GM21529 (cell line): ENCODE results near the gene HJURP.
"Not testable (repeated sequence)": the region's sequence is repeated elsewhere in the genome, so short reads cannot be mapped to it uniquely, and the experiment has no call there.

Source experiments
- ATAC-seq: cut with Tn5 transposase; IDR thresholded peaks from one replicate; pipeline ENCODE4 v1.9.1; 2021; ENCODE audit not compliant: unreplicated experiment

Gene HJURP, protein sequence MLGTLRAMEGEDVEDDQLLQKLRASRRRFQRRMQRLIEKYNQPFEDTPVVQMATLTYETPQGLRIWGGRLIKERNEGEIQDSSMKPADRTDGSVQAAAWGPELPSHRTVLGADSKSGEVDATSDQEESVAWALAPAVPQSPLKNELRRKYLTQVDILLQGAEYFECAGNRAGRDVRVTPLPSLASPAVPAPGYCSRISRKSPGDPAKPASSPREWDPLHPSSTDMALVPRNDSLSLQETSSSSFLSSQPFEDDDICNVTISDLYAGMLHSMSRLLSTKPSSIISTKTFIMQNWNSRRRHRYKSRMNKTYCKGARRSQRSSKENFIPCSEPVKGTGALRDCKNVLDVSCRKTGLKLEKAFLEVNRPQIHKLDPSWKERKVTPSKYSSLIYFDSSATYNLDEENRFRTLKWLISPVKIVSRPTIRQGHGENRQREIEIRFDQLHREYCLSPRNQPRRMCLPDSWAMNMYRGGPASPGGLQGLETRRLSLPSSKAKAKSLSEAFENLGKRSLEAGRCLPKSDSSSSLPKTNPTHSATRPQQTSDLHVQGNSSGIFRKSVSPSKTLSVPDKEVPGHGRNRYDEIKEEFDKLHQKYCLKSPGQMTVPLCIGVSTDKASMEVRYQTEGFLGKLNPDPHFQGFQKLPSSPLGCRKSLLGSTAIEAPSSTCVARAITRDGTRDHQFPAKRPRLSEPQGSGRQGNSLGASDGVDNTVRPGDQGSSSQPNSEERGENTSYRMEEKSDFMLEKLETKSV

DNA sequence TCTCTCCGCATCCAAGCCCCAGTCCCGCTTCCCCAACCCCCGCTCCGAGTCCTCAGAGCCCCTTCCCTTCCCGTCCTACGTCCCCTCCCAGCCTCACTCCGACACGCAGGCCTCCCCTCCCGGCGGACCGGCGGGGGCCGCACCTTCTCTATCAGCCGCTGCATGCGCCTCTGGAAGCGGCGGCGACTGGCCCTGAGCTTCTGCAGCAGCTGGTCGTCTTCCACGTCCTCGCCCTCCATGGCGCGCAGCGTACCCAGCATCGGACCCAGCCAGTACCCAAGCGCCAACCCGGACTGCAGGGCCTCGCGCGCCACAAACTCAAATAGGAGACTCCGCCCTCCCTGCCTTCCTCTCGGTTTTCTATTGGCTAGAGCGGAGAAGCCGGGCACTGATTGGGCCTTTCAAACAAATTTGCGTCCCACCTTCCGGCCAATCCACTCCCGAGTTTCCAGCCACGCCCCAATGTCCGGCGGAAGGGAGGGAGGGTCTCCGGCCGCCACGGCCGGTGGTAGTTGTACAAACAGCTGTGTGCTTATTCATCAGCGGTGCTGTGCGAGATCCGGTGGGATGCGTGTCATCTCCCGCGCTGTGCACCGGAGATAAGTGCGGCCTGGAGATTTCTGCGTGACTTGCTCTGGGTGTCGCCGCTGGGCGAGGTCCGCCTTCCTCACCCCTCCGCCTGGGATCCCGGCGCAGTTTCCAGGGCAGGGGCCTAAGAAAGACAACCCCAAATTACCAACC is at the start of gene HJURP:
Gene HJURP, minus strand, starts transcription at position 295 of the 741 bp plus-strand sequence. Its CDS starts 35 bp downstream, at position 260.
- ATAC-seq: peak; percentile 99

DNA sequence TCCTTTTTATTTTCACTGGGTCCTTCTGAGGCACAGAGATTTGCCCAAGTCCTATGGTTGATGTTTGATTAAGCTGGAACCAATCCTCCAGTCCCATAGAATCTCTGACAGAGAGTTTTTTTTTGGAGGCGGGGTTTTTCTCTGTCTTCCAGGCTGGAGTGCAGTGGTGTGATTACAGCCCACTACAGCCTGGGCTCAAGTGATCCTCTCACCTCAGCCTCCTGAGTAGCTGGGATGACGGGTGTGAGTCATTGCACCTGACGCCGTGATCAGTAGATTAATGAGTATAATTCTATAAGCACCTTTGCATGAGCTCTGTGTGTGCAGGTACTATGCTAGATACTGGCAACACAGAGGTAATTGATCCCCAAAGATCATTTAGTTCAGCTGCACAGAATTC is 47.5 kb upstream of the HJURP start:
- no peak for ATAC-seq

DNA sequence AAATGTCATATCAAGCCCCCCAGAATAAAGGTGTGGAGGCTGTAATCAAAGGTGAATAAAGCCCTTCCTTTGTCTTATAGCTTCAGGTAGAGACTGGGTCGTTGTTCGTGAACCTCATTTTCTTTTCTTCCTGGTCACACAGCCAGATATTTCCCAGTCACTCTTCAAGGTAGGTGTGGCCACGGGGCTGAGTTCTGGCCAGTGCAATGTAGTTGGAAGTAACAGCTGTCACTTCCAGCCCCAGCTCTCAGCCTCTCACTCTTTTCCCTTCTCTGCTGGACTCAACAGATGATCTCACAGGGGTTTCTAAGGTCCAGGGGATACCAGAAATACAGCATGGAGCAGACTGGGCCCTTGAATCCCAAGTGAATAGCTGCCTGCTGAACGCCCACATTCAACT is 47.0 kb upstream of the HJURP start:
- ATAC-seq: no peak

GRCh38 chr2:233896253-233896652 is 41.9 kb upstream of the HJURP start:
- ATAC-seq: not testable (repeated sequence)

DNA sequence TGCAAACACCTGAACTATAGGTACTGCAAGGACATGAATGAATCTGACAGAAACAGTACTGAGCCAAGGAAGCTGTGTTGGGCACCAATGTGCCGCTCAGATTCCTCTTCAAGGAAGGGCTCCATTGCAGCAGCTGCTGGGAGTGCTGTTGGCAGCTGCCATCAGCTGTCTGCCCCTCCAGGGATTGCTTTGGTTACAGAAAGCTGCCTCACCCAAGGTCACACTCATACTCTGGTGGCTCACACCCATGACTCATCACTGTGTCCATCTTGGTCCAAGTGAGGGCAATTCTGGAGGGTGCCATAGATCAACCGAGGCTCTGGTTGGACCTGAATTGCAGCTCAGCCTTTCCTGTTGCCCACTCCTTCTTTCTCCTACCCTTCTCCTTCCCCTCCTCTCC is 38.5 kb upstream of the HJURP start:
- no peak for ATAC-seq

DNA sequence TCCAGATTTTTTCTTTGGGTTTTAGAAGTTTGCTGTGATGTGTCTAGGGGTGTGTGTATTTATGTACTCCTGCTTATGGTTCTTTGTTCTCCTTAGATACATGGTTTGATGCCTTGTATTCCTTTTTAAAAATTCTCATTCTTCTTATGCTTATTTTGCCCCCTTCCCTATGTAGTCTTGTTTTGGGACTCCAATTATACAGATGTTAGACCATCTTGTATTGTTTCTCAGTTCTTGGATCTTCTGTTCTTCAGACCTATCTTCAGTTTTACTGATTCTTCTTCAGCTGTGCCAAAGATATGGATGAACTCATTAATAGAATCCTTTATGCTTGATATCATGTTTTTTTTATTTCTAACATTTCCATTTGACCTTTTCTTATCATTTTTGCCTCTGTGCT is 28.0 kb upstream of the HJURP start:
- no peak for ATAC-seq

DNA sequence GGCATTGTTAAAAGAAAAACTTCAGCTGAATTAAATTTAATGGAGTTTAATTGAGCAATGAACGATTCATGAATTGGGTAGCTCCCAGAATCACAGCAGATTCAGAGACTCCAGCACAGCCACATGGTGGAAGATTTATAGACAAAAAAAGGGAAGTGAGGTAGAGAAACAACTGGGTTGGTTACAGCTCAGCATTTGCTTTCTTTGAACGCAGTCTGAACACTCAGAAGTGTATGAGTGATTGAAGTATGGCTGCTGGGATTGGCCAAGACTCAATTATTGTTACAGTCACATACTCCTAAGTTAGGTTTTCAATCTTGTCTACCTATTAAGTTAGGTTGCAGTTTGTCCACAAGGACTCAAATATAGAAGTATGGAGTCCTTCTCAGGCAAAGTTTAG is 17.8 kb upstream of the HJURP start:
- not testable (repeated sequence) for ATAC-seq

GRCh38 chr2:233871432-233871831 is 17.1 kb upstream of the HJURP start:
- ATAC-seq: no peak

GRCh38 chr2:233867993-233868532 is 13.7 kb upstream of the HJURP start, which contains the start of gene MSL3B:
Gene MSL3B, minus strand, starts transcription at chr2:233868386.
- no peak for ATAC-seq

GRCh38 chr2:233866479-233866878 is 12.1 kb upstream of the HJURP start:
- no peak for ATAC-seq

- ATAC-seq: no peak
Measured at GRCh38 chr2:233865838-233866237, 11.5 kb upstream of the HJURP start.

DNA sequence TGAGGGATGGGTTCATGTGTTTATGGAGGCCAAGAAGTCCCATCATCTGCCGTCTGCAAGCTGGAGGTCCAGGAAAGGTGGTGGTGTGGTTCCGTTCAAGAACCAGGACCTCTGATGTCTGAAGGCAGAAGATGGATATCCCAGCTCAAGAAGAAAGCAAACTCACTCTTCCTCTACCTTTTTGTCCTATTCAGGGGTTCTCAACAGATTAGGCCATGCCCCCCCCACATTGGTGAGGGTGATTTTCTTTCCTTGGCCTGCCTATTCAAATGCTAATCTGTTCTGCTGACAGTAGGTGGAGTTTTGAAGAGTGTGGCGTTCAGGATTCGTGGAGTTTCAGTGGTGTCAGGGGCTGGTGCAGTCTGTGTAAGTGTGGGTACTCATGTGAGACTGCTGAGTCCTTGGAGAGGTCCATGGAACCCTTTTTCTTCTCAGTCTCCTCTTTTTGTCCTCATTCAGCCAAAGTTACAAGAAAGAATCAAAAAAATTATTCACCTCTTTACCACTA is 8.0 kb upstream of the HJURP start:
- ATAC-seq: no peak

GRCh38 chr2:233858331-233858730 is 4.0 kb upstream of the HJURP start:
- ATAC-seq: no peak

DNA sequence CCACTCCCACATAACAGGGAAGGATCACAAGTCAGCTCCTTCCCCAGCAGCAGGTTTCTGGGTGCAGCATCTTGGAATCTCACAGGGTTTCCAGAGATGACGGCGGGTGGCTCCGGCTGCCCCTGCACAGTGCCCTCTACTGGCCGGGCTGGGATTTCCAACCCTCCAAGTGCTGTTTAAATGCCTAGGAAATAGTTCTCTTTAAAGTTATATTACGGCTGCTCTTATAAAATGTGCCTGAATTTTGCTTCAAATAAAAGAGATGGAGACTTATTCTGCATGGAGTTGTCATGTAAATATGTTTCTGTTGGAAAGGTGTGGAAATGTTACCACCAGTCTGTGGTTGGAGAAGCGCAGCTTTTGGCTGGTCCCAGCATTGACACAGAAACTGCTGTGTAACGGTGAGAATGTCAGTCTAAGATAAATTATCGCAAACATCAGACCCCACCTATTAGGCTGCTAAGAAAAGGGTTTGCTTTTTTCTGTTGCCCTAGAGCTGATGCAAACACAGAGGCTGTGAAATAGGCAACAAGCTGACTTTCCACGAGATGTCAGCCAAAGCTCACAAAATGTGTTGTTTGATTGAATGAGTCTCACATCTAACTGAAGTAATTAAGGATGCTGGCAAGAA is 3.3 kb upstream of the HJURP start:
- ATAC-seq: no peak

DNA sequence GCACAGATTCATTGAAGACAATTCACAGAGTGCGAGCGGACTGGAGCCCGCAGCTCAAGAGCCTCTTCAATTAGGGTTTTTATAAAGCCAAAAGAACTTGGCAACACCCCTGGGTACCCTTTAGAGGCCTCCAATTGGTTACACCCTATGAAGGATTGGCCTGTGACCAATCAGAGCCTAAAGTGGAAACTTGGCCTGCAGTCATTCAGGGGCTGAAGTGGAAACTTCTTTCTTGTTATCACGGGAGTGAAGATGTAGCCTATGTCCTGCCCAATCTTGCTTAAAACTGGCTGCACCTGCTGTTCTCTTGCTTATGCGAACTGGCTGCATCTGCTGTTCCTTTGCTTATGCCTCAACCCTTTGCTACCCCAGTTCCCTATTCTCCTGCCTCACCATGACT is 1.8 kb upstream of the HJURP start:
- ATAC-seq: no peak

DNA sequence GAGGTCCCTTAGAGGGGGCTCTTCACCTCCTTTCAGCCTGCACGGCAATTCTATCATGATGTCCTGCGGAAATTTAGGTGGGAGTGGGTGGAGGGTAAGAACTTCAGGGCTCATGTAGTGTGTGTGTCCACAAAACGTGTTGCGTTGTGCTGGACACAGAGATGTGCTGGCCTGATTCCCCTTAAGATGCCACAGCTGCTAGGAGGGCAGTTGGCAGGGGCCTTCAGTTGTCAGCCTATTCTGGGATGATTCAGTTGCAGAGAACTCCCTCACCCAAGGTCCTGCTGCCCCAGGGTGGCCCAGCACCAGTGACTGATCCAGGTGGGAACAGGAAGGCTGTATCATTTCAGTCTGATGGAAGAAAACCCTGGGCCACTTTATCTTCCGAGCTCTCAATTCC is 1.0 kb upstream of the HJURP start:
- ATAC-seq: no peak

- ATAC-seq: no peak
Measured at GRCh38 chr2:233853883-233854240, 473 bp downstream of the HJURP start.

- no peak for ATAC-seq
Measured at GRCh38 chr2:233853353-233853752, 982 bp downstream of the HJURP start.

DNA sequence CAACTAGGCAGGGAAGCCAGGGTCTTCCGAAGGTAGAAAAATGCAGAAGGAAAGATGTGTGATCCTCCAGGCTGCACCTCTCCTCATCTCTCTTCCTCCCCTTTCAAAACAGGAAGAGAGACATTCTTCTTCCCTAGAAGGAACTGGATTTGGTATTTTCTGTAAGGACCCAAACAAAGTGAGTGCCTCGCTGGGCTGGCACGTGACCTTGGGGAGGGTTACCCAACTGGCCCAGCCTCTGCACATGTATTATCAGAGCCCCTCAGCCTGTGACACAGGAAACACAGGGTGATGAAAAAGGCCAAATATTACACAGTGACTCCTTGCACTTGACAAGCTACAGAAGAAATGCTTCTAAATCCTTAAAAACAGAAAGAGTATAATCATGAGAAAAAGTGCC is 2.3 kb downstream of the HJURP start:
- no peak for ATAC-seq

GRCh38 chr2:233851169-233851568 is 3.2 kb downstream of the HJURP start:
- ATAC-seq: no peak

GRCh38 chr2:233850745-233851144 is 3.6 kb downstream of the HJURP start:
- ATAC-seq: no peak
